ENCODE measurements around the gene ENOX1. TPM values are rescaled to one million over a fixed set of nuclear protein-coding genes. Genes with fewer than 3 reads are reported as not detected.

Gene ENOX1
- total and polyA plus RNA-seq, 9 of the 15 experiments (the other 6 are each of a cell fraction or from before 2014, with no cell fraction given): not detected

DNA sequence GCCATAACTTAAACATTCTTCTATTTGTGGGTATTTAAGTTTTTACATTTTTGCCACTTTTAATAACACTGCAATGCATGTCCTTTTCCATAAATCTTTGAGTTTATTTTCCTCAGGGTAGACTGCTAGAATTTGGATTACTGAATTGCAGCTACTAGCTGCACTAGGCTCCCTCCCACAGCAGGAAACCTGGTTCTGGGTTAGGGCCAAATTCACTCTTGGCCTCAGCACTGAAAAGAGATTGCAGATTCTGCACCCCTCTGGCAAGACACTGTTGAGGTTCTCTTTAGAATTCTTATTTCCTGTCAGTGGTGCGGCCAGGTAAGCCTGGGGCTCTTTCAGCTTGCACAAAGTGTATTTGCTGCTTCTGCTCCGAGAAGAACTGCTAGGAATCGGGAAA, 155.7 kb downstream of the ENOX1 start:
- no peak overlapping the region for H2AFZ ChIP-seq (ENCODE audit: low read depth, low read length)
- BruUV-seq (replicated peaks): no TSS peak
- DNase-seq (ENCODE audit: extremely low read depth in 1 of 4, low spot score in 3 of 4) (no peak), FAIRE-seq (no peak), ATAC-seq (no peak)
- no peaks in the 10 kb centered on the region for H3K4me1 ChIP-seq (replicated peaks in 1 of 2; ENCODE audit: control insufficient read depth in 2 of 2, insufficient read depth in 2 of 2, low read length in 2 of 2)
- H3K9me1 ChIP-seq (ENCODE audit: control insufficient read depth, insufficient read depth, low read length): no peaks in the 10 kb centered on the region
- TF ChIP-seq, protein P1, sequence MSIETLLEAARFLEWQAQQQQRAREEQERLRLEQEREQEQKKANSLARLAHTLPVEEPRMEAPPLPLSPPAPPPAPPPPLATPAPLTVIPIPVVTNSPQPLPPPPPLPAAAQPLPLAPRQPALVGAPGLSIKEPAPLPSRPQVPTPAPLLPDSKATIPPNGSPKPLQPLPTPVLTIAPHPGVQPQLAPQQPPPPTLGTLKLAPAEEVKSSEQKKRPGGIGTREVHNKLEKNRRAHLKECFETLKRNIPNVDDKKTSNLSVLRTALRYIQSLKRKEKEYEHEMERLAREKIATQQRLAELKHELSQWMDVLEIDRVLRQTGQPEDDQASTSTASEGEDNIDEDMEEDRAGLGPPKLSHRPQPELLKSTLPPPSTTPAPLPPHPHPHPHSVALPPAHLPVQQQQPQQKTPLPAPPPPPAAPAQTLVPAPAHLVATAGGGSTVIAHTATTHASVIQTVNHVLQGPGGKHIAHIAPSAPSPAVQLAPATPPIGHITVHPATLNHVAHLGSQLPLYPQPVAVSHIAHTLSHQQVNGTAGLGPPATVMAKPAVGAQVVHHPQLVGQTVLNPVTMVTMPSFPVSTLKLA (conservative IDR thresholded peaks at IDR 0.05): no peak
- TF ChIP-seq RBM25 (IDR thresholded peaks at IDR 0.05; ENCODE audit: low read depth, low read length, severe bottlenecking) (no peak), HCFC1 (IDR thresholded peaks at IDR 0.05; ENCODE audit: low read depth, low read length) (no peak), U2AF1 (optimal IDR thresholded peaks at IDR 0.05; ENCODE audit: low read depth, low read length) (no peak), ZNF232 (CRISPR knock-in tag; IDR thresholded peaks at IDR 0.05) (no peak), PHB (CRISPR knock-in tag; IDR thresholded peaks at IDR 0.05) (no peak), HNRNPUL1 (IDR thresholded peaks at IDR 0.05; ENCODE audit: low read length) (no peak), CREB1 (IDR thresholded peaks at IDR 0.05) (no peak), CREB1 (CRISPR knock-in tag; IDR thresholded peaks at IDR 0.05) (no peak), IRF2 (CRISPR knock-in tag; IDR thresholded peaks at IDR 0.05) (no peak), HDAC3 (IDR thresholded peaks at IDR 0.05; ENCODE audit: borderline replicate concordance, partially characterized antibody) (no peak), ELF1 (tag; IDR thresholded peaks at IDR 0.05) (no peak)
- no peaks in the 10 kb centered on the region for H3K79me2 ChIP-seq (ENCODE audit: control insufficient read depth, insufficient read depth, low read length)
- no peak overlapping the region for H3K9ac ChIP-seq (ENCODE audit: insufficient read depth in 1 of 2, low read depth in 2 of 2, low read length in 2 of 2)
- H3K36me3 ChIP-seq (ENCODE audit: control insufficient read depth, insufficient read depth, low read length): no peaks in the 10 kb centered on the region
- in situ Hi-C loops (cut with MboI): no loop called here
- intact Hi-C loops (cut with micrococcal nuclease): no loop called here
- H3K4me2 ChIP-seq (ENCODE audit: insufficient read depth, low read length): no peak overlapping the region
- H3K9me3 ChIP-seq (replicated peaks; ENCODE audit: control insufficient read depth, insufficient read depth, low read depth, low read length): no peaks in the 10 kb centered on the region
- no peak overlapping the region for H3K27ac ChIP-seq (ENCODE audit: extremely low read depth, low read depth, low read length)
- H3K27me3 ChIP-seq (ENCODE audit: control insufficient read depth in 2 of 2, insufficient read depth in 2 of 2, low read length in 2 of 2): no peaks in the 10 kb centered on the region
- H3K4me3 ChIP-seq: no peak overlapping the region
- CTCF ChIA-PET (ENCODE audit: low intra/inter-chr PET ratio): no interaction called here
- H4K20me1 ChIP-seq (replicated peaks; ENCODE audit: control insufficient read depth, insufficient read depth, low read length): no peaks in the 10 kb centered on the region
- 0% methylated on average over 3 of the region's 3 CpGs for WGBS (ENCODE audit: insufficient coverage, low coverage, missing lambda C conversion rate)
- POLR2A ChIA-PET: no interaction called here
